Upper lobe of left lung (tissue), 4 donors: ENCODE measurements around the gene FAM118A.

ENCODE experiments used
- CTCF ChIP-seq, 6 experiments: fragments of 450-650 bp in 4 of 6; fragments of 200-600 bp in 2 of 6; sonication (generic) in 2 of 6; IDR thresholded peaks; one replicate each; pipeline ENCODE4 v1.5.1; 2016 to 2019; ENCODE audit warnings: antibody characterized with exemption in 6 of 6
- EP300 ChIP-seq, 4 donors: sonication (generic); formaldehyde crosslinking; IDR thresholded peaks; one replicate each; pipeline ENCODE4 v1.5.1; 2017; ENCODE audit warnings: antibody characterized with exemption in 4 of 4, control low read depth in 2 of 4
- POLR2A ChIP-seq, 4 donors: fragments of 450-650 bp; IDR thresholded peaks; one replicate each; pipeline ENCODE4 v1.5.1; 2016 to 2017; ENCODE audit warnings: antibody characterized with exemption in 4 of 4, mild to moderate bottlenecking in 2 of 4
- POLR2AphosphoS5 ChIP-seq, 2 donors: sonication (generic); formaldehyde crosslinking; IDR thresholded peaks; one replicate each; pipeline ENCODE4 v1.5.1; 2017; ENCODE audit warnings: antibody characterized with exemption in 2 of 2

GRCh38 chr22:45335021-45335818 is 25.5 kb downstream of the FAM118A start:
- TF ChIP-seq CTCF (IDR thresholded peaks at IDR 0.05) (peak in 1 of 6 experiments; percentile 18), POLR2A (IDR thresholded peaks at IDR 0.05) (no peak), POLR2AphosphoS5 (IDR thresholded peaks at IDR 0.05) (no peak), EP300 (IDR thresholded peaks at IDR 0.05) (no peak)
